Fibroblast of skin of abdomen (primary cell): ENCODE measurements around the gene ZBED2.

ENCODE experiments used
- DNase-seq: peaks from one replicate; pipeline ENCODE4 v3.0.0-alpha.2; 2013

ZBED2 gene

GRCh38 chr3:111603679-111604078 is 8.5 kb upstream of the ZBED2 start:
- no peak for DNase-seq

GRCh38 chr3:111601810-111602209 is 6.7 kb upstream of the ZBED2 start:
- no peak for DNase-seq

- no peak for DNase-seq
Measured at GRCh38 chr3:111598552-111598951, 3.4 kb upstream of the ZBED2 start.

GRCh38 chr3:111598139-111598538 is 3.0 kb upstream of the ZBED2 start:
- no peak for DNase-seq

- DNase-seq = no peak
Measured at GRCh38 chr3:111596328-111596727, 1.2 kb upstream of the ZBED2 start.

GRCh38 chr3:111594781-111595180 is 365 bp downstream of the ZBED2 start:
- no peak for DNase-seq

GRCh38 chr3:111594205-111594604 is 941 bp downstream of the ZBED2 start:
- DNase-seq = peak; percentile 79

- no peak for DNase-seq
Measured at GRCh38 chr3:111593666-111594065, 1.5 kb downstream of the ZBED2 start.

GRCh38 chr3:111592936-111593335 is 2.2 kb downstream of the ZBED2 start:
- DNase-seq = no peak

- DNase-seq = no peak
Measured at GRCh38 chr3:111592143-111592542, 3.0 kb downstream of the ZBED2 start.

- no peak for DNase-seq
Measured at GRCh38 chr3:111591555-111591954, 3.6 kb downstream of the ZBED2 start.

- DNase-seq = no peak
Measured at GRCh38 chr3:111590143-111590491, 5.0 kb downstream of the ZBED2 start.

- peak; percentile 30 for DNase-seq
Measured at GRCh38 chr3:111589303-111590142, 5.6 kb downstream of the ZBED2 start.

- no peak for DNase-seq
Measured at GRCh38 chr3:111588527-111588926, 6.6 kb downstream of the ZBED2 start.

GRCh38 chr3:111585217-111585616 is 9.9 kb downstream of the ZBED2 start:
- peak; percentile 6 for DNase-seq

GRCh38 chr3:111584744-111585143 is 10.4 kb downstream of the ZBED2 start:
- DNase-seq = peak; percentile 14

- DNase-seq = peak; percentile 93
Measured at GRCh38 chr3:111582120-111582474, 13.0 kb downstream of the ZBED2 start.

- no peak for DNase-seq
Measured at GRCh38 chr3:111581403-111582119, 13.6 kb downstream of the ZBED2 start.

- no peak for DNase-seq
Measured at GRCh38 chr3:111579495-111579894, 15.7 kb downstream of the ZBED2 start.

GRCh38 chr3:111578867-111579266 is 16.3 kb downstream of the ZBED2 start:
- no peak for DNase-seq

GRCh38 chr3:111577798-111578685 is 17.1 kb downstream of the ZBED2 start:
- DNase-seq = peak; percentile 85

GRCh38 chr3:111577113-111577512 is 18.0 kb downstream of the ZBED2 start:
- DNase-seq = no peak

GRCh38 chr3:111571907-111572460 is 23.2 kb downstream of the ZBED2 start:
- no peak for DNase-seq
